Measurements from ENCODE around the gene ABCD1. TPM values are rescaled to one million over a fixed set of nuclear protein-coding genes. Genes with fewer than 3 reads are reported as not detected.

Gene ABCD1
- total RNA-seq, 2 experiments from 2014 or later: 8.6 to 9.2 TPM

GRCh38 chrX:153779891-153780677, 55.4 kb downstream of the ABCD1 start:
- Histone ChIP-seq H3K9me3 (ENCODE audit: control insufficient read depth in 1 of 2, insufficient read depth in 1 of 2, low read length in 2 of 2) (peaks cover 0 to 6% of the 10 kb centered on the region in 2 experiments), H3K27me3 (ENCODE audit: control insufficient read depth in 1 of 2, insufficient read depth in 2 of 2, low read length in 2 of 2) (peaks cover 0 to 4% of the 10 kb centered on the region in 2 experiments), H3K4me1 (ENCODE audit: insufficient read depth, low read length) (no peaks in the 10 kb centered on the region), H3K36me3 (ENCODE audit: insufficient read depth, low read length) (no peaks in the 10 kb centered on the region), H3K4me3 (ENCODE audit: low read length) (no peak overlapping the region), H3K27ac (ENCODE audit: low read depth in 1 of 2, low read length in 2 of 2) (no peak overlapping the region)
- ATAC-seq (ENCODE audit: poor library complexity) (no peak), DNase-seq (no peak)
- H3K4me3 Mint-ChIP-seq: no peak overlapping the region
- no peak overlapping the region for H3K27ac Mint-ChIP-seq
- intact Hi-C loops (cut with DNase I, micrococcal nuclease): no loop called here
- H3K9me3 Mint-ChIP-seq: no peaks in the 10 kb centered on the region
- ChIA-PET CTCF (interaction anchor here (0.5 kb wide), 1 partner anchor 40 kb away, joined by 3 read pairs; no protein-coding TSS in a partner anchor), POLR2A (no interaction called here)
- peaks cover 5% of the 10 kb centered on the region for H3K4me1 Mint-ChIP-seq (ENCODE audit: low read depth)
- TF ChIP-seq CTCF (IDR thresholded peaks at IDR 0.05): no peak
- peaks cover 5% of the 10 kb centered on the region for H3K27me3 Mint-ChIP-seq
- no peaks in the 10 kb centered on the region for H3K36me3 Mint-ChIP-seq (ENCODE audit: low read depth)

GRCh38 chrX:153780678-153781427, 56.2 kb downstream of the ABCD1 start, which contains the start of gene SRPK3:
Gene SRPK3, plus strand, starts transcription at chrX:153781041. Its CDS starts 46 bp downstream, at chrX:153781087.
- Mint-ChIP-seq H3K9me3 (no peaks in the 10 kb centered on the region), H3K4me3 (no peak within 1 kb of the TSS), H3K36me3 (ENCODE audit: low read depth) (no peaks in the 10 kb centered on the region), H3K27me3 (peaks cover 5% of the 10 kb centered on the region), H3K4me1 (ENCODE audit: low read depth) (peaks cover 5% of the 10 kb centered on the region), H3K27ac (no peak within 1 kb of the TSS)
- ChIA-PET POLR2A (no interaction called here), CTCF (no interaction called here)
- Histone ChIP-seq H3K36me3 (ENCODE audit: insufficient read depth, low read length) (peaks cover 4% of the 10 kb centered on the region), H3K9me3 (ENCODE audit: control insufficient read depth in 1 of 2, insufficient read depth in 1 of 2, low read length in 2 of 2) (peaks cover 0 to 6% of the 10 kb centered on the region in 2 experiments), H3K27ac (ENCODE audit: low read depth in 1 of 2, low read length in 2 of 2) (no peak within 1 kb of the TSS), H3K4me3 (ENCODE audit: low read length) (no peak within 1 kb of the TSS), H3K27me3 (ENCODE audit: control insufficient read depth in 1 of 2, insufficient read depth in 2 of 2, low read length in 2 of 2) (peaks cover 0 to 4% of the 10 kb centered on the region in 2 experiments), H3K4me1 (ENCODE audit: insufficient read depth, low read length) (no peaks in the 10 kb centered on the region)
- intact Hi-C loops (cut with DNase I, micrococcal nuclease): no loop called here
- DNase-seq: no peak
- no peak for ATAC-seq (ENCODE audit: poor library complexity)
- TF ChIP-seq CTCF (IDR thresholded peaks at IDR 0.05): no peak

GRCh38 chrX:153781428-153782047, 56.9 kb downstream of the ABCD1 start:
- Histone ChIP-seq H3K27ac (ENCODE audit: low read depth in 1 of 2, low read length in 2 of 2) (no peak overlapping the region), H3K9me3 (ENCODE audit: control insufficient read depth in 1 of 2, insufficient read depth in 1 of 2, low read length in 2 of 2) (peaks cover 0 to 6% of the 10 kb centered on the region in 2 experiments), H3K4me1 (ENCODE audit: insufficient read depth, low read length) (no peaks in the 10 kb centered on the region), H3K36me3 (ENCODE audit: insufficient read depth, low read length) (peaks cover 7% of the 10 kb centered on the region), H3K4me3 (ENCODE audit: low read length) (no peak overlapping the region), H3K27me3 (ENCODE audit: control insufficient read depth in 1 of 2, insufficient read depth in 2 of 2, low read length in 2 of 2) (peaks cover 0 to 4% of the 10 kb centered on the region in 2 experiments)
- H3K4me1 Mint-ChIP-seq (ENCODE audit: low read depth): peaks cover 5% of the 10 kb centered on the region
- H3K27ac Mint-ChIP-seq: no peak overlapping the region
- H3K9me3 Mint-ChIP-seq: no peaks in the 10 kb centered on the region
- CTCF ChIA-PET: no interaction called here
- intact Hi-C loops (cut with DNase I, micrococcal nuclease): no loop called here
- no peak overlapping the region for H3K4me3 Mint-ChIP-seq
- POLR2A ChIA-PET: interaction anchor here (1.1 kb wide), 1 partner anchor 126 kb away, joined by 3 read pairs; no protein-coding TSS in a partner anchor
- peaks cover 5% of the 10 kb centered on the region for H3K36me3 Mint-ChIP-seq (ENCODE audit: low read depth)
- ATAC-seq (ENCODE audit: poor library complexity) (no peak), DNase-seq (no peak)
- TF ChIP-seq CTCF (IDR thresholded peaks at IDR 0.05): no peak
- peaks cover 5% of the 10 kb centered on the region for H3K27me3 Mint-ChIP-seq

Measured in CD4-positive, alpha-beta T cell (primary cell).